ENCODE measurements around the gene NBAS. TPM values are rescaled to one million over a fixed set of nuclear protein-coding genes. Genes with fewer than 3 reads are reported as not detected.

Gene NBAS
- polyA plus RNA-seq, 1 donor from 2014 or later: 31.9 TPM

- H3K27ac ChIP-seq (ENCODE audit: low read length): no peak overlapping the region
- H3F3A ChIP-seq (ENCODE audit: insufficient read depth, low read length, poor library complexity, severe bottlenecking): no peaks in the 10 kb centered on the region
- H2AFZ ChIP-seq (ENCODE audit: low read depth, low read length): no peak overlapping the region
- no peak overlapping the region for H3K9ac ChIP-seq (ENCODE audit: low read length)
- H3K79me2 ChIP-seq (replicated peaks; ENCODE audit: insufficient read depth, low read length): no peaks in the 10 kb centered on the region
- H3K4me2 ChIP-seq (ENCODE audit: low read length): no peak overlapping the region
- no peaks in the 10 kb centered on the region for H3K9me2 ChIP-seq (ENCODE audit: insufficient read depth, low read length)
- no peak overlapping the region for H3K4me3 ChIP-seq (ENCODE audit: low read length)
- no peaks in the 10 kb centered on the region for H4K20me1 ChIP-seq (ENCODE audit: insufficient read depth)
- no peaks in the 10 kb centered on the region for H3K27me3 ChIP-seq (ENCODE audit: insufficient read depth, low read depth, low read length)
- no peaks in the 10 kb centered on the region for H3K36me3 ChIP-seq (ENCODE audit: insufficient read depth, low read length)
- H3K9me3 ChIP-seq (ENCODE audit: low read length): no peaks in the 10 kb centered on the region
- TF ChIP-seq TAF1 (IDR thresholded peaks at IDR 0.05; ENCODE audit: low read depth): no peak
- TF ChIP-seq SMC3 (conservative IDR thresholded peaks at IDR 0.05; ENCODE audit: poor library complexity): no peak
Measured at GRCh38 chr2:15223887-15224286, 337.2 kb downstream of the NBAS start.

DNA sequence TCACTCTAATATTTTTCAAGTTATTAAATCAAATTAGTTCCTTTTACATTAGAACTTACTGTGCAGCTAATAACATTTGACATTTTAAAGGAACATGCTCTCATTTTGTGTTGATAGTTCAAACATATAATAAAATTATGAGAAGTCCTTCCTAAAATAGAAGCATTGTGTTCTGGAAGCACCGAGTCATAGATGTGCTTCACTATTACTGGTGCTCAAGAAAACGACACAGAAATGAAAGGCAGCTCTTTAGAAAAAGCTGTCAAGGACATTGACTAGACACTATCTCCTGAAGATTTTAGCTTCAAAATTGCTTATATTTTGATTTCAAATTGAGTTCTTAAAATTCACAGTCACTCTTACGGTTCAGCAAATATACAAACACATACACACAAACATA, 338.3 kb downstream of the NBAS start:
- Histone ChIP-seq H3K27me3 (ENCODE audit: insufficient read depth, low read depth, low read length) (no peaks in the 10 kb centered on the region), H4K20me1 (ENCODE audit: insufficient read depth) (no peaks in the 10 kb centered on the region), H3K9me3 (ENCODE audit: low read length) (no peaks in the 10 kb centered on the region), H3K36me3 (ENCODE audit: insufficient read depth, low read length) (no peaks in the 10 kb centered on the region), H3K9ac (ENCODE audit: low read length) (no peak overlapping the region), H3K4me2 (ENCODE audit: low read length) (no peak overlapping the region), H2AFZ (ENCODE audit: low read depth, low read length) (no peak overlapping the region), H3K27ac (ENCODE audit: low read length) (no peak overlapping the region), H3K4me3 (ENCODE audit: low read length) (no peak overlapping the region), H3K9me2 (ENCODE audit: insufficient read depth, low read length) (no peaks in the 10 kb centered on the region), H3K79me2 (replicated peaks; ENCODE audit: insufficient read depth, low read length) (no peaks in the 10 kb centered on the region), H3F3A (ENCODE audit: insufficient read depth, low read length, poor library complexity, severe bottlenecking) (no peaks in the 10 kb centered on the region)
- TF ChIP-seq POLR2AphosphoS5 (IDR thresholded peaks at IDR 0.05): no peak
- no peak for TF ChIP-seq SMC3 (conservative IDR thresholded peaks at IDR 0.05; ENCODE audit: poor library complexity)
- no peak for TF ChIP-seq RAD21 (conservative IDR thresholded peaks at IDR 0.05)
- no peak for TF ChIP-seq CTCF (IDR thresholded peaks at IDR 0.05; ENCODE audit: poor library complexity, severe bottlenecking)
- TF ChIP-seq TAF1 (IDR thresholded peaks at IDR 0.05; ENCODE audit: low read depth): no peak
- TF ChIP-seq MXI1 (conservative IDR thresholded peaks at IDR 0.05; ENCODE audit: poor library complexity, severe bottlenecking): no peak
- no peak for TF ChIP-seq EZH2 (IDR thresholded peaks at IDR 0.05; ENCODE audit: borderline replicate concordance, insufficient read depth, low read length, poor library complexity, severe bottlenecking)

- Histone ChIP-seq H3K9me3 (ENCODE audit: low read length) (no peaks in the 10 kb centered on the region), H3K9me2 (ENCODE audit: insufficient read depth, low read length) (no peaks in the 10 kb centered on the region)
Measured at GRCh38 chr2:15220603-15221002, 340.5 kb downstream of the NBAS start.

More at GRCh38 chr2:15220603-15221002, 340.5 kb downstream of the NBAS start:
- H3K27me3 ChIP-seq (ENCODE audit: insufficient read depth, low read depth, low read length): no peaks in the 10 kb centered on the region
- TF ChIP-seq REST (IDR thresholded peaks at IDR 0.05; ENCODE audit: borderline replicate concordance): no peak
- TF ChIP-seq EZH2 (IDR thresholded peaks at IDR 0.05; ENCODE audit: borderline replicate concordance, insufficient read depth, low read length, poor library complexity, severe bottlenecking): no peak
- no peak for TF ChIP-seq POLR2AphosphoS5 (IDR thresholded peaks at IDR 0.05)
- no peak for TF ChIP-seq SMC3 (conservative IDR thresholded peaks at IDR 0.05; ENCODE audit: poor library complexity)
- no peak for TF ChIP-seq CTCF (IDR thresholded peaks at IDR 0.05; ENCODE audit: poor library complexity, severe bottlenecking)
- TF ChIP-seq TAF1 (IDR thresholded peaks at IDR 0.05; ENCODE audit: low read depth): no peak
- no peak for TF ChIP-seq EP300 (conservative IDR thresholded peaks at IDR 0.05; ENCODE audit: poor library complexity, severe bottlenecking)
- H3K27ac ChIP-seq (ENCODE audit: low read length): no peak overlapping the region
- no peaks in the 10 kb centered on the region for H3K79me2 ChIP-seq (replicated peaks; ENCODE audit: insufficient read depth, low read length)
- no peaks in the 10 kb centered on the region for H3F3A ChIP-seq (ENCODE audit: insufficient read depth, low read length, poor library complexity, severe bottlenecking)
- H3K9ac ChIP-seq (ENCODE audit: low read length): no peak overlapping the region
- no peaks in the 10 kb centered on the region for H4K20me1 ChIP-seq (ENCODE audit: insufficient read depth)
- no peak overlapping the region for H3K4me2 ChIP-seq (ENCODE audit: low read length)
- no peak overlapping the region for H2AFZ ChIP-seq (ENCODE audit: low read depth, low read length)
- no peaks in the 10 kb centered on the region for H3K36me3 ChIP-seq (ENCODE audit: insufficient read depth, low read length)
- H3K4me3 ChIP-seq (ENCODE audit: low read length): no peak overlapping the region

Data from neural cell (in vitro differentiated cells).